ENCODE data around the gene WAPL. TPM values are rescaled to one million over a fixed set of nuclear protein-coding genes. Genes with fewer than 3 reads are reported as not detected.

WAPL gene
- total and polyA plus RNA-seq, 2 of the 8 experiments (the other 6 are each of a cell fraction or from before 2014, with no cell fraction given), result 12.8 to 48.1 TPM

GRCh38 chr10:86497621-86498020, 24.0 kb downstream of the WAPL start (continued):
- no peak for TF ChIP-seq BRCA1 (IDR thresholded peaks at IDR 0.05; ENCODE audit: low read depth, low read length)
- no peak for TF ChIP-seq BACH1 (IDR thresholded peaks at IDR 0.05; ENCODE audit: low read length)
- no peak for TF ChIP-seq MAFK (IDR thresholded peaks at IDR 0.05; ENCODE audit: low read depth, low read length)
- TF ChIP-seq KDM5A (IDR thresholded peaks at IDR 0.05; ENCODE audit: low read length), result no peak
- TF ChIP-seq EZH2 (IDR thresholded peaks at IDR 0.05; ENCODE audit: low read depth, low read length, severe bottlenecking), result no peak
- TF ChIP-seq ATF2 (IDR thresholded peaks at IDR 0.05; ENCODE audit: low read length), result no peak

Measured in H1 (cell line).